ENCODE results near the gene CCER1.

The CCER1 gene

GRCh38 chr12:90920222-90920621, 34.8 kb downstream of the CCER1 start:
- ATAC-seq (no peak), DNase-seq (no peak)

- DNase-seq, result no peak
- no peak for ATAC-seq
These were observed 37.5 kb downstream of the CCER1 start for GRCh38 chr12:90917431-90917830.

GRCh38 chr12:90916516-90916915, 38.5 kb downstream of the CCER1 start:
- no peak for DNase-seq
- no peak for ATAC-seq

- DNase-seq (no peak), ATAC-seq (no peak)
These were observed 39.6 kb downstream of the CCER1 start for GRCh38 chr12:90915353-90915752.

GRCh38 chr12:90910958-90911357, 44.0 kb downstream of the CCER1 start:
- ATAC-seq (no peak), DNase-seq (no peak)

- ATAC-seq (no peak), DNase-seq (no peak)
These were observed 45.8 kb downstream of the CCER1 start for GRCh38 chr12:90909069-90909770.

GRCh38 chr12:90908465-90908864, 46.5 kb downstream of the CCER1 start:
- no peak for ATAC-seq
- DNase-seq, result no peak

GRCh38 chr12:90905691-90906370, 49.1 kb downstream of the CCER1 start:
- DNase-seq (no peak), ATAC-seq (no peak)

- no peak for ATAC-seq
- no peak for DNase-seq
These were observed 52.4 kb downstream of the CCER1 start for GRCh38 chr12:90902596-90902995.
